ENCODE data around the gene CCDC195.
"Not testable (repeated sequence)": the region's sequence is repeated elsewhere in the genome, so short reads cannot be mapped to it uniquely, and the experiment has no call there.

Gene CCDC195

GRCh38 chr2:224694502-224694901 lies 21.7 kb downstream of the CCDC195 start:
- Histone ChIP-seq H3K27ac (no peak overlapping the region), H3K4me3 (no peak overlapping the region)

- no peak overlapping the region for H3K27ac ChIP-seq
- H3K4me3 ChIP-seq, result no peak overlapping the region
Observed at GRCh38 chr2:224691563-224691962, 24.6 kb downstream of the CCDC195 start.

GRCh38 chr2:224690868-224691267 lies 25.3 kb downstream of the CCDC195 start:
- H3K27ac ChIP-seq, result no peak overlapping the region
- no peak overlapping the region for H3K4me3 ChIP-seq

GRCh38 chr2:224689539-224689938 lies 26.6 kb downstream of the CCDC195 start:
- Histone ChIP-seq H3K4me3 (no peak overlapping the region), H3K27ac (no peak overlapping the region)

- Histone ChIP-seq H3K4me3 (no peak overlapping the region), H3K27ac (no peak overlapping the region)
Observed at GRCh38 chr2:224688997-224689396, 27.2 kb downstream of the CCDC195 start.

- H3K27ac ChIP-seq, result no peak overlapping the region
- no peak overlapping the region for H3K4me3 ChIP-seq
Observed at GRCh38 chr2:224687156-224687555, 29.0 kb downstream of the CCDC195 start.

GRCh38 chr2:224685121-224685520 lies 31.0 kb downstream of the CCDC195 start:
- Histone ChIP-seq H3K27ac (no peak overlapping the region), H3K4me3 (no peak overlapping the region)

- H3K27ac ChIP-seq, result no peak overlapping the region
Observed at GRCh38 chr2:224682134-224682533, 34.0 kb downstream of the CCDC195 start.

GRCh38 chr2:224671731-224672130 lies 44.4 kb downstream of the CCDC195 start:
- Histone ChIP-seq H3K4me3 (no peak overlapping the region), H3K27ac (no peak overlapping the region)

More at GRCh38 chr2:224682134-224682533, 34.0 kb downstream of the CCDC195 start:
- no peak overlapping the region for H3K4me3 ChIP-seq

GRCh38 chr2:224670203-224670602 lies 46.0 kb downstream of the CCDC195 start:
- Histone ChIP-seq H3K27ac (no peak overlapping the region), H3K4me3 (no peak overlapping the region)

GRCh38 chr2:224669449-224669848 lies 46.7 kb downstream of the CCDC195 start:
- no peak overlapping the region for H3K27ac ChIP-seq
- no peak overlapping the region for H3K4me3 ChIP-seq

- no peak overlapping the region for H3K4me3 ChIP-seq
- H3K27ac ChIP-seq, result no peak overlapping the region
Observed at GRCh38 chr2:224668123-224668909, 47.8 kb downstream of the CCDC195 start.

- Histone ChIP-seq H3K4me3 (no peak overlapping the region), H3K27ac (no peak overlapping the region)
Observed at GRCh38 chr2:224666951-224667553, 49.1 kb downstream of the CCDC195 start.

- not testable (repeated sequence) for H3K27ac ChIP-seq, H3K4me3 ChIP-seq
Observed at GRCh38 chr2:224663322-224663721, 52.8 kb downstream of the CCDC195 start.

GRCh38 chr2:224661708-224662107 lies 54.5 kb downstream of the CCDC195 start:
- H3K4me3 ChIP-seq, result not testable (repeated sequence)

GRCh38 chr2:224659714-224660113 lies 56.5 kb downstream of the CCDC195 start:
- no peak overlapping the region for H3K4me3 ChIP-seq
- H3K27ac ChIP-seq, result no peak overlapping the region

More at GRCh38 chr2:224661708-224662107, 54.5 kb downstream of the CCDC195 start:
- not testable (repeated sequence) for H3K27ac ChIP-seq

- no peak overlapping the region for H3K4me3 ChIP-seq
- peak overlapping the region in 1 of 21 experiments; percentile 23 for H3K27ac ChIP-seq
Observed at GRCh38 chr2:224658780-224659405, 57.3 kb downstream of the CCDC195 start.

GRCh38 chr2:224657349-224657748 lies 58.8 kb downstream of the CCDC195 start:
- no peak overlapping the region for H3K4me3 ChIP-seq
- no peak overlapping the region for H3K27ac ChIP-seq

- Histone ChIP-seq H3K4me3 (no peak overlapping the region), H3K27ac (no peak overlapping the region)
Observed at GRCh38 chr2:224655006-224655537, 61.1 kb downstream of the CCDC195 start.

Measured in skin epidermis (tissue), 12 donors.